HCT116 (cell line): ENCODE data around the gene NEK1. TPM values are rescaled to one million over a fixed set of nuclear protein-coding genes. Genes with fewer than 3 reads are reported as not detected.
"Not testable (repeated sequence)": the region's sequence is repeated elsewhere in the genome, so short reads cannot be mapped to it uniquely, and the experiment has no call there.

ENCODE experiments used
- ATAC-seq: fragments of 200-7000 bp; cut with Tn5 transposase; 2 replicates; pipeline ENCODE4 v1.9.1; 2020; ENCODE audit warnings: mild to moderate bottlenecking, moderate library complexity
- BruUV-seq: library from RNA; stranded (reverse); fragments of 400-500 nt; replicated peaks from 2 replicates; lab custom pipeline; 2021; lab: Mats Ljungman, UMichigan
- CTCF ChIA-PET: fragments of 300-600 bp; sonication (Branson Sonifier 250); formaldehyde crosslinking; loops from one replicate; lab custom pipeline; 2021; ENCODE audit warnings: antibody characterized with exemption; lab: Charles Lee
- POLR2A ChIA-PET: fragments of 300-600, 350-600 bp; sonication (Branson Sonifier 250); formaldehyde crosslinking; loops from one replicate; lab custom pipeline; 2021; ENCODE audit warnings: antibody characterized with exemption; lab: Charles Lee
- RAD21 ChIA-PET, 2 experiments: fragments of 300-600 bp; sonication (Branson Sonifier 250); formaldehyde crosslinking; loops; one replicate each; lab custom pipeline; 2023; ENCODE audit warnings: low total read pairs in 2 of 2; ENCODE audit not compliant: uncharacterized antibody in 2 of 2, unreplicated experiment in 2 of 2, low non-redundant PET in 1 of 2; lab: Charles Lee
- DNase-seq: peaks from one replicate; pipeline ENCODE4 v3.0.0-alpha.2; 2010; ENCODE audit warnings: low read depth, low spot score
- H2AFZ ChIP-seq: fragments of 200-600 bp; shearing (Covaris generic), sonication (generic); 2 replicates; pipeline ENCODE4 v1.6.1; 2017; ENCODE audit warnings: low read depth, mixed run types, mixed read lengths, antibody characterized with exemption, low read length; ENCODE audit not compliant: poor library complexity, severe bottlenecking
- H3K27ac ChIP-seq: 2 replicates; pipeline ENCODE4 v1.5.1; 2012; ENCODE audit warnings: low read depth, low read length
- H3K27me3 ChIP-seq: fragments of 200-600 bp; sonication (generic); 2 replicates; pipeline ENCODE4 v1.6.1; 2016; ENCODE audit warnings: mixed run types, low read length, mixed read lengths; ENCODE audit not compliant: insufficient read depth
- H3K36me3 ChIP-seq, 2 experiments: fragments of 200-500 bp in 1 of 2; fragments of 200-600 bp in 1 of 2; sonication (Bioruptor generic) in 1 of 2; sonication (generic) in 1 of 2; 2 replicates each; pipeline versions ENCODE4 v1.5.1 to v1.6.1; 2014 to 2016; ENCODE audit warnings: low read length in 2 of 2, inconsistent platforms in 1 of 2, mixed read lengths in 1 of 2, mixed run types in 1 of 2; ENCODE audit not compliant: insufficient read depth in 2 of 2, control insufficient read depth in 1 of 2
- H3K4me1 ChIP-seq, 2 experiments: fragments of 200-600 bp in 1 of 2; sonication (generic) in 1 of 2; 2 replicates each; pipeline versions ENCODE4 v1.5.1 to v1.6.1; 2012 to 2017; ENCODE audit warnings: low read length in 2 of 2, inconsistent platforms in 1 of 2, mild to moderate bottlenecking in 1 of 2, mixed read lengths in 1 of 2, mixed run types in 1 of 2, moderate library complexity in 1 of 2; ENCODE audit not compliant: insufficient read depth in 2 of 2, control insufficient read depth in 1 of 2
- H3K4me2 ChIP-seq: fragments of 200-600 bp; sonication (generic); 2 replicates; pipeline ENCODE4 v1.6.1; 2017; ENCODE audit warnings: mixed run types, low read length, mixed read lengths
- H3K4me3 ChIP-seq, 2 experiments: fragments of 200-600 bp in 1 of 2; sonication (generic) in 1 of 2; replicated peaks in 1 of 2; 2 replicates each; pipeline ENCODE4 v1.5.1; 2011 to 2016; ENCODE audit warnings: low read length in 2 of 2, control low read depth in 1 of 2, low read depth in 1 of 2, mild to moderate bottlenecking in 1 of 2, mixed read lengths in 1 of 2, mixed run types in 1 of 2
- H3K79me2 ChIP-seq: fragments of 200-600 bp; sonication (generic); 2 replicates; pipeline ENCODE4 v1.6.1; 2017; ENCODE audit warnings: mild to moderate bottlenecking, mixed run types, low read length, moderate library complexity, mixed read lengths; ENCODE audit not compliant: insufficient read depth
- H3K9ac ChIP-seq: fragments of 200-600 bp; sonication (generic); 2 replicates; pipeline ENCODE4 v1.6.1; 2016; ENCODE audit warnings: low read length, mixed read lengths
- H3K9me2 ChIP-seq: fragments of 200-600 bp; sonication (generic), shearing (Covaris generic); 2 replicates; pipeline ENCODE4 v1.6.1; 2017; ENCODE audit warnings: mixed run types, mild to moderate bottlenecking, moderate library complexity; ENCODE audit not compliant: insufficient read depth
- H3K9me3 ChIP-seq, 2 experiments: fragments of 200-500 bp in 1 of 2; fragments of 200-600 bp in 1 of 2; sonication (Bioruptor generic) in 1 of 2; sonication (generic) in 1 of 2; 2 replicates each; pipeline ENCODE4 v1.6.1; 2014 to 2017; ENCODE audit warnings: low read length in 2 of 2, mixed read lengths in 2 of 2, inconsistent platforms in 1 of 2, low read depth in 1 of 2, mild to moderate bottlenecking in 1 of 2, mixed run types in 1 of 2, moderate library complexity in 1 of 2; ENCODE audit not compliant: control insufficient read depth in 1 of 2, insufficient read depth in 1 of 2
- H4K20me1 ChIP-seq: fragments of 200-600 bp; sonication (generic), shearing (Covaris generic); 2 replicates; pipeline ENCODE4 v1.6.1; 2017; ENCODE audit warnings: mixed run types, mild to moderate bottlenecking, moderate library complexity; ENCODE audit not compliant: insufficient read depth
- ATF3 ChIP-seq: IDR thresholded peaks from 2 replicates; pipeline ENCODE4 v1.6.1; 2012
- CEBPB ChIP-seq: IDR thresholded peaks from 2 replicates; pipeline ENCODE4 v1.6.1; 2012; ENCODE audit warnings: low read depth
- EGR1 ChIP-seq: IDR thresholded peaks from 2 replicates; pipeline ENCODE4 v1.6.1; 2012; ENCODE audit warnings: low read depth
- ELF1 ChIP-seq: IDR thresholded peaks from 2 replicates; pipeline ENCODE4 v1.6.1; 2012; ENCODE audit warnings: low read depth, borderline replicate concordance
- EZH2 ChIP-seq: fragments of 200-600 bp; sonication (generic); IDR thresholded peaks from 2 replicates; pipeline ENCODE4 v1.6.1; 2017; ENCODE audit warnings: antibody characterized with exemption, mixed run types
- JUND ChIP-seq: IDR thresholded peaks from 2 replicates; pipeline ENCODE4 v1.6.1; 2012
- MAX ChIP-seq: IDR thresholded peaks from 2 replicates; pipeline ENCODE4 v1.6.1; 2012
- REST ChIP-seq: IDR thresholded peaks from 2 replicates; pipeline ENCODE4 v1.6.1; 2012; ENCODE audit warnings: low read depth
- SIN3A ChIP-seq: IDR thresholded peaks from 2 replicates; pipeline ENCODE4 v1.6.1; 2012; ENCODE audit warnings: low read depth
- SRF ChIP-seq: IDR thresholded peaks from 2 replicates; pipeline ENCODE4 v1.6.1; 2012; ENCODE audit warnings: low read depth
- TCF7L2 ChIP-seq: IDR thresholded peaks from 2 replicates; pipeline ENCODE4 v1.7.0; 2011; ENCODE audit warnings: borderline replicate concordance, inconsistent platforms; ENCODE audit not compliant: insufficient read depth, insufficient read length; ENCODE audit errors: extremely low read depth
- ZBTB33 ChIP-seq: IDR thresholded peaks from 2 replicates; pipeline ENCODE4 v1.6.1; 2011; ENCODE audit warnings: mild to moderate bottlenecking, low read length, moderate library complexity; ENCODE audit not compliant: insufficient replicate concordance; ENCODE audit errors: extremely low read depth
- ZNF274 ChIP-seq: fragments of 200-500 bp; sonication (Bioruptor generic); IDR thresholded peaks from 2 replicates; pipeline ENCODE4 v1.6.1; 2014; ENCODE audit warnings: mild to moderate bottlenecking, low read depth, low read length, inconsistent platforms
- intact Hi-C: fragments of 100-400 bp; cut with micrococcal nuclease; formaldehyde crosslinking; loops from 2 replicates; pipeline ENCODE4 v1.10.0; 2022
- total RNA-seq: library from RNA; stranded (reverse); gene quantifications from one replicate; pipeline ENCODE4 v1.2.1, GENCODE V29; 2021; ENCODE audit not compliant: unreplicated experiment

Gene NEK1
- total RNA-seq, 1 experiment from 2014 or later, result 13.3 TPM

- H3K4me2 ChIP-seq, H3K36me3 ChIP-seq, intact Hi-C loops, DNase-seq, CTCF ChIA-PET, H2AFZ ChIP-seq, RAD21 ChIA-PET, H3K27me3 ChIP-seq, H3K27ac ChIP-seq, POLR2A ChIA-PET, H3K4me1 ChIP-seq, H3K79me2 ChIP-seq, H3K9me3 ChIP-seq, H3K4me3 ChIP-seq, H4K20me1 ChIP-seq, ATAC-seq, H3K9ac ChIP-seq, BruUV-seq, H3K9me2 ChIP-seq: not testable (repeated sequence)
These were observed 163.4 kb downstream of the NEK1 start for GRCh38 chr4:169448935-169449334.

- no TSS peak for BruUV-seq
- no peak overlapping the region for H2AFZ ChIP-seq
- H3K4me2 ChIP-seq, result no peak overlapping the region
- H3K27ac ChIP-seq, result no peak overlapping the region
- TF ChIP-seq SIN3A (no peak), EGR1 (no peak), TCF7L2 (no peak), JUND (no peak), ZNF274 (no peak), MAX (no peak), REST (no peak), ELF1 (no peak), SRF (no peak), ATF3 (no peak), ZBTB33 (no peak), EZH2 (no peak), CEBPB (no peak)
- H3K4me1 ChIP-seq, result no peaks in the 10 kb centered on the region
- ATAC-seq (no peak), DNase-seq (no peak)
- no peaks in the 10 kb centered on the region for H3K79me2 ChIP-seq
- H3K9me3 ChIP-seq, result no peaks in the 10 kb centered on the region
- H3K27me3 ChIP-seq, result no peaks in the 10 kb centered on the region
- no peaks in the 10 kb centered on the region for H3K36me3 ChIP-seq
- ChIA-PET CTCF (no interaction called here), RAD21 (no interaction called here), POLR2A (no interaction called here)
- H4K20me1 ChIP-seq, result no peaks in the 10 kb centered on the region
- H3K9me2 ChIP-seq, result no peaks in the 10 kb centered on the region
- intact Hi-C loops, result no loop called here
- H3K9ac ChIP-seq, result no peak overlapping the region
- H3K4me3 ChIP-seq, result no peak overlapping the region
These were observed 165.6 kb downstream of the NEK1 start for GRCh38 chr4:169446824-169447223.
